SK-N-SH (cell line): Measurements from ENCODE around the gene STYXL1. TPM values are rescaled to one million over a fixed set of nuclear protein-coding genes. Genes with fewer than 3 reads are reported as not detected.

Experiments used
- CTCF ChIA-PET: fragments of 300-600, 350-600 bp; formaldehyde crosslinking; extraction: SDS; loops from one replicate; lab custom pipeline; 2021; lab: Yijun Ruan, JAX
- POLR2A ChIA-PET: fragments of 350-600 bp; sonication (Branson Sonifier 250); formaldehyde crosslinking; extraction: SDS; loops from one replicate; lab custom pipeline; 2020; ENCODE audit warnings: antibody characterized with exemption, inconsistent platforms; lab: Yijun Ruan, JAX
- DNase-seq: peaks from one replicate; pipeline ENCODE4 v3.0.0; 2012
- H2AFZ ChIP-seq: fragments of 200-600 bp; sonication (generic); 2 replicates; pipeline ENCODE4 v1.8.1; 2016; ENCODE audit warnings: antibody characterized with exemption, mild to moderate bottlenecking, low read depth
- H3F3A ChIP-seq: fragments of 200-600 bp; sonication (generic); replicated peaks from 2 replicates; pipeline ENCODE3; 2016; ENCODE audit warnings: antibody characterized with exemption, mild to moderate bottlenecking; ENCODE audit not compliant: insufficient read depth
- H3K27ac ChIP-seq, 2 experiments: fragments of 200-500 bp in 1 of 2; fragments of 200-600 bp in 1 of 2; sonication (Bioruptor generic) in 1 of 2; sonication (generic), shearing (Covaris generic) in 1 of 2; 2 replicates each; pipeline versions ENCODE4 v1.5.1 to v1.6.1; 2014 to 2016; ENCODE audit warnings: low read depth in 2 of 2, inconsistent platforms in 1 of 2, low read length in 1 of 2, mild to moderate bottlenecking in 1 of 2, mixed read lengths in 1 of 2
- H3K27me3 ChIP-seq: fragments of 200-600 bp; sonication (generic), shearing (Covaris generic); 2 replicates; pipeline ENCODE4 v1.6.1; 2016; ENCODE audit warnings: mixed run types; ENCODE audit not compliant: insufficient read depth
- H3K36me3 ChIP-seq, 2 experiments: fragments of 200-500 bp in 1 of 2; fragments of 200-600 bp in 1 of 2; sonication (Bioruptor generic) in 1 of 2; sonication (generic) in 1 of 2; replicated peaks in 1 of 2; 2 replicates each; pipeline versions ENCODE3 to v1.5.1; 2014 to 2016; ENCODE audit warnings: low read length in 1 of 2, mild to moderate bottlenecking in 1 of 2; ENCODE audit not compliant: insufficient read depth in 2 of 2, control insufficient read depth in 1 of 2
- H3K4me1 ChIP-seq, 2 experiments: fragments of 200-500 bp in 1 of 2; fragments of 200-600 bp in 1 of 2; sonication (Bioruptor generic) in 1 of 2; sonication (generic), shearing (Covaris generic) in 1 of 2; 2 replicates each; pipeline versions ENCODE4 v1.5.1 to v1.6.1; 2014 to 2016; ENCODE audit warnings: low read depth in 1 of 2, low read length in 1 of 2, mixed run types in 1 of 2; ENCODE audit not compliant: insufficient read depth in 2 of 2, control insufficient read depth in 1 of 2
- H3K4me2 ChIP-seq: fragments of 200-600 bp; sonication (generic), shearing (Covaris generic); 2 replicates; pipeline ENCODE4 v1.6.1; 2017; ENCODE audit warnings: mixed run types
- H3K4me3 ChIP-seq, 2 experiments: fragments of 200-500 bp in 1 of 2; fragments of 200-600 bp in 1 of 2; sonication (Bioruptor generic) in 1 of 2; sonication (generic), shearing (Covaris generic) in 1 of 2; 2 replicates each; pipeline versions ENCODE4 v1.5.1 to v1.8.1; 2014 to 2016; ENCODE audit warnings: low read depth in 2 of 2, inconsistent platforms in 1 of 2, low read length in 1 of 2, mild to moderate bottlenecking in 1 of 2, mixed read lengths in 1 of 2, moderate library complexity in 1 of 2
- H3K79me2 ChIP-seq: fragments of 200-600 bp; sonication (generic); 2 replicates; pipeline ENCODE4 v1.8.1; 2017; ENCODE audit warnings: mild to moderate bottlenecking; ENCODE audit not compliant: insufficient read depth
- H3K9ac ChIP-seq: fragments of 200-600 bp; sonication (generic); 2 replicates; pipeline ENCODE4 v1.6.1; 2017; ENCODE audit warnings: mixed run types
- H3K9me2 ChIP-seq: fragments of 200-600 bp; sonication (generic); 2 replicates; pipeline ENCODE4 v1.6.1; 2017; ENCODE audit warnings: mixed run types
- H3K9me3 ChIP-seq: fragments of 200-600 bp; sonication (generic); 2 replicates; pipeline ENCODE4 v1.6.1; 2017; ENCODE audit warnings: mixed run types, mild to moderate bottlenecking, moderate library complexity
- H4K20me1 ChIP-seq: fragments of 200-600 bp; sonication (generic); 2 replicates; pipeline ENCODE4 v1.6.1; 2017; ENCODE audit warnings: mild to moderate bottlenecking, mixed run types; ENCODE audit not compliant: insufficient read depth
- CTCF ChIP-seq: fragments of 200-600 bp; sonication (generic); IDR thresholded peaks from 2 replicates; pipeline ENCODE4 v1.6.1; 2017; ENCODE audit warnings: antibody characterized with exemption, mild to moderate bottlenecking, moderate library complexity
- ELF1 ChIP-seq: IDR thresholded peaks from 2 replicates; pipeline ENCODE4 v1.4.0; 2012
- FOXJ3 ChIP-seq: sonication (generic); formaldehyde crosslinking; IDR thresholded peaks from 2 replicates; pipeline ENCODE4 v1.5.1; 2020; ENCODE audit warnings: mild to moderate bottlenecking, missing genetic modification reagents
- GABPA ChIP-seq: IDR thresholded peaks from 2 replicates; pipeline ENCODE4 v1.4.0; 2012; ENCODE audit warnings: low read depth, mild to moderate bottlenecking
- GATA2 ChIP-seq: sonication (generic); formaldehyde crosslinking; IDR thresholded peaks from 2 replicates; pipeline ENCODE4 v1.5.0; 2020; ENCODE audit warnings: mild to moderate bottlenecking, missing genetic modification reagents
- NFIC ChIP-seq: IDR thresholded peaks from 2 replicates; pipeline ENCODE4 v1.4.0; 2012; ENCODE audit warnings: borderline replicate concordance
- NRF1 ChIP-seq: IDR thresholded peaks from 2 replicates; pipeline ENCODE4 v1.6.1; 2012; ENCODE audit warnings: low read depth, mild to moderate bottlenecking, low read length
- POLR2AphosphoS5 ChIP-seq: IDR thresholded peaks from 2 replicates; pipeline ENCODE4 v1.6.1; 2012; ENCODE audit warnings: low read depth, low read length
- RAD21 ChIP-seq: IDR thresholded peaks from 2 replicates; pipeline ENCODE4 v1.6.1; 2012; ENCODE audit warnings: mild to moderate bottlenecking, low read length
- RCOR1 ChIP-seq: fragments of 150-350 bp; IDR thresholded peaks from 2 replicates; pipeline ENCODE4 v1.6.1; 2017; ENCODE audit warnings: antibody characterized with exemption, low read length
- RXRA ChIP-seq: IDR thresholded peaks from 2 replicates; pipeline ENCODE4 v1.4.0; 2012; ENCODE audit warnings: low read depth, mild to moderate bottlenecking, borderline replicate concordance
- SIN3A ChIP-seq: IDR thresholded peaks from 2 replicates; pipeline ENCODE4 v1.6.1; 2012; ENCODE audit warnings: low read depth, mild to moderate bottlenecking, low read length, moderate library complexity, borderline replicate concordance
- SMC3 ChIP-seq: IDR thresholded peaks from 2 replicates; pipeline ENCODE4 v1.6.1; 2012; ENCODE audit warnings: low read depth, low read length, improper control_type of control experiment
- TCF12 ChIP-seq: IDR thresholded peaks from 2 replicates; pipeline ENCODE4 v1.4.0; 2012
- TEAD4 ChIP-seq: IDR thresholded peaks from 2 replicates; pipeline ENCODE4 v1.4.0; 2012; ENCODE audit warnings: mild to moderate bottlenecking, borderline replicate concordance; ENCODE audit not compliant: insufficient read depth
- YY1 ChIP-seq: IDR thresholded peaks from 2 replicates; pipeline ENCODE4 v1.4.0; 2012; ENCODE audit warnings: low read depth, mild to moderate bottlenecking
- WGBS: methylation state at CpG from one replicate; pipeline ENCODE4 v1.1.6; 2017; ENCODE audit warnings: low lambda C conversion rate; 5-methylcytosine and 5-hydroxymethylcytosine counted together
- polyA plus RNA-seq, 3 experiments: library from polyadenylated mRNA; depleted of rRNA; stranded (reverse); fragments of >200 nt; gene quantifications; 2 replicates each; pipeline ENCODE4 v1.2.3, GENCODE V29; 2012
- TF ChIP-seq, protein P1 (sequence below): IDR thresholded peaks from 2 replicates; pipeline ENCODE4; 2012
- TF ChIP-seq, protein P2 (sequence below): fragments of 150-350 bp; IDR thresholded peaks from 2 replicates; pipeline ENCODE4 v1.6.1; 2017; ENCODE audit warnings: antibody characterized with exemption, low read length, low read depth, borderline replicate concordance
- TF ChIP-seq, protein P3 (sequence below): IDR thresholded peaks from 2 replicates; pipeline ENCODE4 v1.6.1; 2012; ENCODE audit warnings: mild to moderate bottlenecking, low read depth, low read length, moderate library complexity

STYXL1 gene
- polyA plus RNA-seq, 1 of the 3 experiments (the other 2 are of a cell fraction) = 86.6 TPM

DNA sequence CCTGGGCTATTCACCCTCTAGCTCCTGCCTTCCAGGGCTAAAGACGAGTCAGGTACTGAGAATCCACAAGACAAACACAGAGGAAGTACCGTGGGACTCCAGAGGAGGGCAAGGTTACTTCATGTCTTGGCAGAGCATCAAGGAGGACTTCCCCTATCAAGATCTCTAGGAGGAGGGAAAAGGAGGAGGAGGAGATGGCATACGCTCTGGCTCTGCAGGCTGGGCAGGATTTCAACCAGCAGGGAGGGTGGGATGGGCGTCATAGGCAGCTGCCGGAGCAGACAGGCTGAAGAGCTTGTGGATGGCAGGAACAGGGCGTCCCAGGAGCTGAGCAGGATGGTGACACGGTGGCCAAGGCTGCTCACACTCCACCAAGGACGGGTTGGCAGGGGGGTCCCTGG lies 21.4 kb upstream of the STYXL1 start:
- Histone ChIP-seq H3F3A (peaks cover 31% of the 10 kb centered on the region), H3K79me2 (no peaks in the 10 kb centered on the region), H3K4me2 (peak overlapping the region; percentile 10; the same call in 1 of the 2 replicates), H3K4me1 (no peaks in the 10 kb centered on the region), H3K9ac (no peak overlapping the region), H3K27ac (peak overlapping the region in 1 of 2 experiments; percentile 44; a peak in 1 of 4 replicates), H3K36me3 (peaks cover 22 to 32% of the 10 kb centered on the region in 2 experiments), H3K9me2 (no peaks in the 10 kb centered on the region), H3K27me3 (no peaks in the 10 kb centered on the region), H3K4me3 (no peak overlapping the region), H3K9me3 (no peaks in the 10 kb centered on the region), H4K20me1 (0 out of 2 replicates have a peak, but pooled peaks cover 4% of the 10 kb centered on the region), H2AFZ (no peak overlapping the region)
- ChIA-PET POLR2A (no interaction called here), CTCF (interaction anchor here (1.3 kb wide), 1 partner anchor 10 kb away, joined by 3 read pairs; no protein-coding TSS in a partner anchor)
- WGBS = 31% methylated on average over 8 of the region's 8 CpGs
- peak; percentile 46 for DNase-seq
- TF ChIP-seq RAD21 = peak; percentile 53
- peak; percentile 82 for TF ChIP-seq NFIC
- peak; percentile 26; the same call in 1 of the 2 replicates for TF ChIP-seq TCF12
- 0 out of 2 replicates have a peak, but pooled peaks have one; percentile 50 for TF ChIP-seq SIN3A
- peak; percentile 61 for TF ChIP-seq SMC3
- no peak for TF ChIP-seq RXRA
- TF ChIP-seq POLR2AphosphoS5 = peak; percentile 26; the same call in 1 of the 2 replicates
- TF ChIP-seq, protein P1, sequence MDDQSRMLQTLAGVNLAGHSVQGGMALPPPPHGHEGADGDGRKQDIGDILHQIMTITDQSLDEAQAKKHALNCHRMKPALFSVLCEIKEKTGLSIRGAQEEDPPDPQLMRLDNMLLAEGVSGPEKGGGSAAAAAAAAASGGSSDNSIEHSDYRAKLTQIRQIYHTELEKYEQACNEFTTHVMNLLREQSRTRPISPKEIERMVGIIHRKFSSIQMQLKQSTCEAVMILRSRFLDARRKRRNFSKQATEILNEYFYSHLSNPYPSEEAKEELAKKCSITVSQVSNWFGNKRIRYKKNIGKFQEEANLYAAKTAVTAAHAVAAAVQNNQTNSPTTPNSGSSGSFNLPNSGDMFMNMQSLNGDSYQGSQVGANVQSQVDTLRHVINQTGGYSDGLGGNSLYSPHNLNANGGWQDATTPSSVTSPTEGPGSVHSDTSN = no peak
- TF ChIP-seq CTCF = peak; percentile 63
- no peak for TF ChIP-seq GATA2 (CRISPR knock-in tag)
- TF ChIP-seq NRF1 = peak; percentile 15; the same call in 1 of the 2 replicates
- no peak for TF ChIP-seq YY1

GRCh38 chr7:76066716-76067503 lies 19.1 kb upstream of the STYXL1 start:
- H3K9me3 ChIP-seq = no peaks in the 10 kb centered on the region
- H3K27me3 ChIP-seq = no peaks in the 10 kb centered on the region
- ChIA-PET POLR2A (no interaction called here), CTCF (interaction anchor here (0.9 to 1.0 kb wide), 2 partner anchors 14 to 200 kb away, joined by 3 read pairs; no protein-coding TSS in a partner anchor)
- H4K20me1 ChIP-seq = 0 out of 2 replicates have a peak, but pooled peaks cover 4% of the 10 kb centered on the region
- H3K79me2 ChIP-seq = no peaks in the 10 kb centered on the region
- H3K36me3 ChIP-seq = peaks cover 30 to 53% of the 10 kb centered on the region in 2 experiments
- H3F3A ChIP-seq = peaks cover 31% of the 10 kb centered on the region
- no peak overlapping the region for H3K9ac ChIP-seq
- no peaks in the 10 kb centered on the region for H3K4me1 ChIP-seq
- no peaks in the 10 kb centered on the region for H3K9me2 ChIP-seq
- H3K4me3 ChIP-seq = no peak overlapping the region
- no peak overlapping the region for H3K27ac ChIP-seq
- H3K4me2 ChIP-seq = no peak overlapping the region
- 94% methylated on average over 14 of the region's 14 CpGs for WGBS
- no peak overlapping the region for H2AFZ ChIP-seq
- no peak for DNase-seq
- no peak for TF ChIP-seq RCOR1
- TF ChIP-seq FOXJ3 (CRISPR knock-in tag) = no peak
- TF ChIP-seq, protein P2, sequence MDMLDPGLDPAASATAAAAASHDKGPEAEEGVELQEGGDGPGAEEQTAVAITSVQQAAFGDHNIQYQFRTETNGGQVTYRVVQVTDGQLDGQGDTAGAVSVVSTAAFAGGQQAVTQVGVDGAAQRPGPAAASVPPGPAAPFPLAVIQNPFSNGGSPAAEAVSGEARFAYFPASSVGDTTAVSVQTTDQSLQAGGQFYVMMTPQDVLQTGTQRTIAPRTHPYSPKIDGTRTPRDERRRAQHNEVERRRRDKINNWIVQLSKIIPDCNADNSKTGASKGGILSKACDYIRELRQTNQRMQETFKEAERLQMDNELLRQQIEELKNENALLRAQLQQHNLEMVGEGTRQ = no peak
- TF ChIP-seq SIN3A = no peak
- TF ChIP-seq, protein P3, sequence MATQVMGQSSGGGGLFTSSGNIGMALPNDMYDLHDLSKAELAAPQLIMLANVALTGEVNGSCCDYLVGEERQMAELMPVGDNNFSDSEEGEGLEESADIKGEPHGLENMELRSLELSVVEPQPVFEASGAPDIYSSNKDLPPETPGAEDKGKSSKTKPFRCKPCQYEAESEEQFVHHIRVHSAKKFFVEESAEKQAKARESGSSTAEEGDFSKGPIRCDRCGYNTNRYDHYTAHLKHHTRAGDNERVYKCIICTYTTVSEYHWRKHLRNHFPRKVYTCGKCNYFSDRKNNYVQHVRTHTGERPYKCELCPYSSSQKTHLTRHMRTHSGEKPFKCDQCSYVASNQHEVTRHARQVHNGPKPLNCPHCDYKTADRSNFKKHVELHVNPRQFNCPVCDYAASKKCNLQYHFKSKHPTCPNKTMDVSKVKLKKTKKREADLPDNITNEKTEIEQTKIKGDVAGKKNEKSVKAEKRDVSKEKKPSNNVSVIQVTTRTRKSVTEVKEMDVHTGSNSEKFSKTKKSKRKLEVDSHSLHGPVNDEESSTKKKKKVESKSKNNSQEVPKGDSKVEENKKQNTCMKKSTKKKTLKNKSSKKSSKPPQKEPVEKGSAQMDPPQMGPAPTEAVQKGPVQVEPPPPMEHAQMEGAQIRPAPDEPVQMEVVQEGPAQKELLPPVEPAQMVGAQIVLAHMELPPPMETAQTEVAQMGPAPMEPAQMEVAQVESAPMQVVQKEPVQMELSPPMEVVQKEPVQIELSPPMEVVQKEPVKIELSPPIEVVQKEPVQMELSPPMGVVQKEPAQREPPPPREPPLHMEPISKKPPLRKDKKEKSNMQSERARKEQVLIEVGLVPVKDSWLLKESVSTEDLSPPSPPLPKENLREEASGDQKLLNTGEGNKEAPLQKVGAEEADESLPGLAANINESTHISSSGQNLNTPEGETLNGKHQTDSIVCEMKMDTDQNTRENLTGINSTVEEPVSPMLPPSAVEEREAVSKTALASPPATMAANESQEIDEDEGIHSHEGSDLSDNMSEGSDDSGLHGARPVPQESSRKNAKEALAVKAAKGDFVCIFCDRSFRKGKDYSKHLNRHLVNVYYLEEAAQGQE = no peak
- no peak for TF ChIP-seq TEAD4
- no peak for TF ChIP-seq NRF1
- TF ChIP-seq RAD21 = no peak
- no peak for TF ChIP-seq GABPA
- no peak for TF ChIP-seq ELF1
